Suppressor macrophage treated with lipopolysaccharide for 4 hours (primary cell): ENCODE measurements around the gene NAA80.

Experiments
- DNase-seq: peaks from one replicate; pipeline ENCODE4 v3.0.0-alpha.2; 2020

NAA80 gene, protein sequence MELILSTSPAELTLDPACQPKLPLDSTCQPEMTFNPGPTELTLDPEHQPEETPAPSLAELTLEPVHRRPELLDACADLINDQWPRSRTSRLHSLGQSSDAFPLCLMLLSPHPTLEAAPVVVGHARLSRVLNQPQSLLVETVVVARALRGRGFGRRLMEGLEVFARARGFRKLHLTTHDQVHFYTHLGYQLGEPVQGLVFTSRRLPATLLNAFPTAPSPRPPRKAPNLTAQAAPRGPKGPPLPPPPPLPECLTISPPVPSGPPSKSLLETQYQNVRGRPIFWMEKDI

DNA sequence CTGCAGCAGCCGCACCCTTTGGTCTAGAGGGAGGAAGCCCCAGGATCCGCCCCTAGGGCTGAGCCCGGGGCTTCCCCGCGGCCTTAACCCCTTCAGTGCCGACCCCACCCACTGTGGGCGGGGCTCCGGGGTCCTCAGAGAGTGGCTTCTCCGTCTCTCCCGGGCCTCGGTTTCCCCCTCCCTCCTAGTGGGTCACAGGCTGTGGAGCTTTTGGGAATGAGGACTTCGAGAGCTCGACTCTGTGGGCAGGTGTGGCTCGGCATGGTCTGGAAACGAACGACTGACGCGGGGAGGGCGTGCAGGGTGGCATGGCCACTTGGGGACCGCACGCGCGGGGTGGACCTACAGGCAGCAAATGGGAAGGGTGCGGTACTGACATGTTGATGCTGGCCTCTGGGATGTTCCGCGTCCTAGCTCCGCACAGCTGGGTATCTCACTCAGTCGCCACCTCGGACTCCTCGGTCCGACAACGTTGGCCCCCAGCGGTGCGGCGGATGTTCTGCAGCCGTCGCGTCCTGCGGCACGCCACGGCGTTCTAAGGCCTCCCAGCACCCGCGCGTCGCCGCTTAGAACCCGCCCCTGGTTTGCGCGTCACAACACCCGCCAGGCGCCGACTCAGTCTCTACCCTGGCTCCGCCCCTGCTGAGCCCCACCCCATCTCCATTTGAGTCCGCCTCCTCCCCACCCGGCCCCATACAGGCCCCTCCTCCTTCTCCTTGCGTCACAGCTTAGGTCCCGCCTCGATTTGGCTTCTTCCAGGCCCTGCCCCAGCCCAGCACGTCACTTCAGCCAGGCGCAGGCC lies at the start of gene NAA80, which contains the start of gene HYAL3:
TSS of gene NAA80 (minus strand) at position 570 of the 802 bp plus-strand sequence. CDS start 1,942 bp downstream, outside the sequence.
TSS of gene HYAL3 (minus strand) at position 570 of the 802 bp plus-strand sequence. CDS start 3,803 bp downstream, outside the sequence.
- DNase-seq, result peak; percentile 100

DNA sequence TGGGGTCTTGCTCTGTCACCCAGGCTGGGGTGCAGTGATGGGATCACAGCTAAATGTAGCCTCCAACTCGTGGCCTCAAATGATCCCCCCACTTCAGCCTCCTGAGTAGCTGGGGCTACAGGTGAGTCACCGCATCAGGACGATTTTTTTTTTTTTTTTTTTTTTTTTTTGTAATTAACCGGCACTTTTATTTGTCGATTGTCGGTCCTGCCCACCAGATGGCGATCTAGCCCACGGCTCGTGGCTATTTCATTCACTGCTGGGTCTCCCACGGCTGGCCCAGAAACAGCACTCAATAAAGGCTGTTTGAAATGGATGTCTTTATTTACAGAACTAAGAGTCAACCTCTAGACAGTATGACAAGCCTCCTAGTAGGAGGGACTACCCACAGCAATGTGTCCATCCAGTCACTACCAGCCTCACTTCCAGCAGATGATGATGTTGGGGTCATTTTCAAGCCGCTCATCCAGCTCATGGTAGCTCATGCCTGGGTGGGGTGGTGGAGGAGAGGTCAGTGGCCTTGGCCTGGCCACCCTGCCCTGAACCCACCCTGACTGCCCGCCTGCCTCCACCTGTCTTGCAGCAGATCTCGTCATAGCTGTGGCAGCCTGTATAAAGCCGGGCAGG lies 48.1 kb upstream of the NAA80 start:
- peak; percentile 77 for DNase-seq

DNA sequence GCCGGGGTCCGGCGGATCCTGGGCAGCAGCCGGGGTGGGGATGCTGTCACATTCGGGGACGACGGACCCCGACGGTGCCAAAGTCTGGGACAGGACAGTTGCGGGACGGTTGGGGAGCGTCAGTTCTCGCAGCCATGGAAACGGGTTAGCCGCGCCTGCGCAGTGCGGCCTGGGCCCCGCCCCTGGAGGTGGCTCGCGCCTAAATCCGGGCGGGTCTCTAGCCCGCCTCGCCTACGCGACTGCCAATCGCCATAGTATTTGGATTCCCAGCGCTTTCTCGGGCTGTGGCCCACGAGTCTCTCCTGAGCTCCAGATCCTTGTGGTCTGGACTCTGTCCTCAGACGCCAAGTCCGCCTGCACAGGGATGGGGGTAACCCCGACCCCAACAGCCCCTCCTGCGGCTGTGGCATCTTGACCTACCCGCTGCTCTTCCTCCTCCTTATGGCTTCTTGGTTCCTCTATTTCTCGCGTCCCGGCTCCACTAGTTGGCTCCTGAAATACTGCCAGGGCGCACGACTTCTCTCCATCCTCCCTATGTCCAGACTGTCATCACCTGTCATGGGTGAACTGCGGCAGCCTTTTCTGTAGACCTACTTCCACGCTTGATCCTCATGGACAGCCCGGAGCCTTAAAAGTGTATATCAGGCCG lies 46.5 kb upstream of the NAA80 start, which contains the start of gene ZMYND10:
TSS of gene ZMYND10 (minus strand) at position 147 of the 649 bp plus-strand sequence. CDS start 153 bp downstream, outside the sequence.
- DNase-seq, result peak; percentile 85

DNA sequence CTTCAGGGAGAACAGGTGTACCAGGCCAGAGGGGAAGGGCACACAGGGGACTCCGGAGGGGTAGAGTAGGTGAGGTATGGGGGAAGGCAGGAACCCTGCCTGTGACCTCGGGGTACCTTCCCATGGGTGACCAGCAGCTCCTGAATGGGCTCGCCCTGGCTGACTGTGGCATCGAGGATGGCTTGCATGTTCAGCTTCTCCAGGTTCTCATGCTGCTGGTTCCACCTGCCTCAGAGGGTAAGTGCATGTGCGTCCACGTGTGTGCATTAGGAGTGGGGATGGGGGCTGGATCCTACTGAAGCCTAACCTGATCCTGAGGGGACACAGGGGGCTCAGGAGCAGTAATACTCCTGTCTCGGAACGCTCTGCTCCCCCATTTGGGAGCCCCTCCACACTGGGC lies 45.8 kb upstream of the NAA80 start:
- no peak for DNase-seq

DNA sequence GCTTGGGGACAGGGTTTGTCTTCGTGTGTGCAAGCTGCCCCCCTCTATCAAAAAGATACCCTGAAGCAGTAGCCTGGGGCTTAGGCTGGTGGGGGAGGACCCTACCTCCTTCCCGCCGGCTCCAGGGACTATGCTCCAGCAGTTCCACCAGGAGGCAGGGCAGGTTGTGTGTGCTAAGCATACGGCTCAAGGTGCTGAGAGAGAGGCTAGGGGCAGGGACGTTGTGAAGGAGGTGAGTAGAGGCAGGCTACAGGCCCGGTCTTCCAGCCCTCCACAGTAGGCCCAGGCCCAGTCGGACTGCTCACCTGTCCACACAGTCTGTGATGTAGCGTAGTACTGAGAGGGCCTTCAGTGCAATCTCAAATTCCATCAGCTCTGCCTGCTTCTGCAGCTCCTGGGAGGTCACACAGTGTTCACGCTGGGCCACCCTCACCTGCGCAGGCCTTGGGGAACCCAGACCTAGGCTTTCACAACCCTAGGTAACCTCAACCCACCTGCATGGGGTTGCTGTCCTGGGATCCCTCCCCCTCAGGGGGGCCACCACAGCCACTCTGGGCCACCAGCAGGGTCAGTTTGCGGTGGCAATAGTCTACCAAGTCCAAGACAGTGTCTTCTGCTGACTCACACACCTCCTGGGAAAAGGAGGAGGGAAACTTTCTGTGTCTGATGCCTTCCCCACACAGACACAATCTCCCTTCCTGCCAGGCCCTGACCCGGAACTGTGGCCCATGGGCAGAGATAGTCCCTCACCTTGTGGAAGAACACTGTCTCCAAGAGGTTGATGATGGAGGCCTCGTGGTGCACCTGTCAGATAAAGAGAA lies 43.8 kb upstream of the NAA80 start:
- DNase-seq, result no peak

DNA sequence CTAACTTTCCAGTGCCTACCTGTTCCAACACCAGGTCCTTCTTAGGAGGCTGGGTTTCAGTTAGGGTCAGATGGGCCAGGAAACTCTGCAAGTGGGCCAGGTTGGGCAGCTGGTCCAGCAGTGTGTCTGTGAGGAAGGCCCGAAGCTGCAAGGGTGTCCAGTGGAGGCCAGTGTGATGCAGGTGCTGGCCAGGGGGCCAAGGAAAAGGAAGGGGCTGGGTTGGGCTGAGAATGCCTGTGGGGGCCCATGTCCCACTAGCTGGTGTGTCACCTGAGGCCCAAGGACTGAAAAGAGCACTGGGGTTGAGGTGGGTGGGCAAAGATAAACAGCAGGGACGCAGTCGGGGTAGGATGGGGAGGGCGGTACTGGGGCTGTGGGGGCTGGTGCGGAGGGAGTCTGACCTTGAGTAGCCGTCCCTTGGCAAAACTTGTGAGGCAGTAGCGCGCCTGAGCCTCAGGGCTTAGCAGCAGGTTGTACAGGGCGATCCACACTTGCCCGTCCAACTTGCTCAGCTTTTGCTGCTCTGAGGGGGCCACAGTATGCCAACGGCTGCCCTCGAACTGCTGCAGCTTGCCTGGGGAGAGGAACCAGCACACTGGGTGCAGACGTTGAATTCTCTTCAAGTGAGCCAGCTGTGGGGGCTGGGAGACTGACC lies 42.9 kb upstream of the NAA80 start:
- no peak for DNase-seq

DNA sequence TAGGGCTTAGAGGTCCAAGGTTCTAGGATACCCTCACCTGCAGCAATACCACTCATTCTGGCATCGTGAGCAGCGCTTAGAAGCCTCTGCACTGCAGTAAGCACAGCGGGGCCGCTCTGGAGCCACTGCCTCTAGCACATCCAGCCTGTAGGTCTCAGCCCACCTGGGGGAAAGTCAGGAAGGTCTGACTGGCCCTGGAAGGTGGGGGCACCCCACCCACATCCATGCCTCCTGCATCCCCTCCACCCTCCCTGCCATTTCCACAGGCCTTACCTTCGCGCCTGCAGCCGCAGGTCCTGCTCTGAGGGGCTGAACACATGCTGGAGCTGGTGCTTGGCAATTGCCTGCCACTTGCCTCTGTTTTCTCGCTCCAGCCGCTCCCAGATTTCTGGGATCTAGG lies 42.3 kb upstream of the NAA80 start:
- no peak for DNase-seq

DNA sequence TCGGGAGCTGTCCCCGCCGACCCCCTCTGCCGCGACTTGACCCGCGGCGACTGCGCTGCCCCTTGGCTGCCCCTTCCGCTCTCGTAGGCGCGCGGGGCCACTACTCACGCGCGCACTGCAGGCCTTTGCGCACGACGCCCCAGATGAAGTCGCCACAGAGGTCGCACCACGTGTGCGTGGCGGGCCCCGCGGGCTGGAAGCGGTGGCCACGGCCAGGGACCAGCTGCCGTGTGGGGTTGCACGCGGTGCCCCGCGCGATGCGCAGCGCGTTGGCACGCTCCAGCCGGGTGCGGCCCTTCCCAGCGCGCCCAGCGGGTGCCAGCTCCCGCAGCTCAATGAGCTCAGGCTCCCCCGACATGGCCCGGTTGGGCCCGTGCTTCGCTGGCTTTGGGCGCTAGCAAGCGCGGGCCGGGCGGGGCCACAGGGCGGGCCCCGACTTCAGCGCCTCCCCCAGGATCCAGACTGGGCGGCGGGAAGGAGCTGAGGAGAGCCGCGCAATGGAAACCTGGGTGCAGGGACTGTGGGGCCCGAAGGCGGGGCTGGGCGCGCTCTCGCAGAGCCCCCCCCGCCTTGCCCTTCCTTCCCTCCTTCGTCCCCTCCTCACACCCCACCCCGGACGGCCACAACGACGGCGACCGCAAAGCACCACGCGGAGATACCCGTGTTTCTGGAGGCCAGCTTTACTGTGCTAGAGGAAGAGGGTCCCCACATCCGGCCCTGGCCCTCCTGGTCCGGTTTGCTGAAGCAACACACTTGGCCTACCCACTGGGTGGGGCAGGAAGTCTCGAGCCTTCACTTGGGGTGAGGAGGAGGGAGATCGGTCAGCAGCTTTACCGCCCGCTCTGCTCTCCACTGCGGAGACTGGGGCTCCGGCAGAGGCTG lies 41.5 kb upstream of the NAA80 start, which contains the start of gene RASSF1:
TSS of gene RASSF1 (minus strand) at position 389 of the 882 bp plus-strand sequence. CDS start at position 358, 31 bp downstream.
- peak; percentile 67 for DNase-seq

DNA sequence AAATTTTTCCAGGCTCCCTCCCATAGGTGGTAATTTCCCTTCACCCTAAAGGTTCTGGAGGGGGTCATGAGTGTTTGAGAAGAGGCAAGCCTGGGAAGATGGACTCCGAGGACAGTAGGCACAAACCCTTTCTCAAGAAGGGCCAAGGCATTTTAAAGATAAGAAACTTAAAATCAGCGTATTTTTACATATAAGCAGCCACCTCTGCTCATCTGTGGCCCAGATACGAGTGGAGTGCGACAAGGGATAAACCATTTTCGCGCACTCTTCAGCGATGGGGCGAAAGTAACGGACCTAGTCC lies 40.9 kb upstream of the NAA80 start:
- DNase-seq, result no peak

DNA sequence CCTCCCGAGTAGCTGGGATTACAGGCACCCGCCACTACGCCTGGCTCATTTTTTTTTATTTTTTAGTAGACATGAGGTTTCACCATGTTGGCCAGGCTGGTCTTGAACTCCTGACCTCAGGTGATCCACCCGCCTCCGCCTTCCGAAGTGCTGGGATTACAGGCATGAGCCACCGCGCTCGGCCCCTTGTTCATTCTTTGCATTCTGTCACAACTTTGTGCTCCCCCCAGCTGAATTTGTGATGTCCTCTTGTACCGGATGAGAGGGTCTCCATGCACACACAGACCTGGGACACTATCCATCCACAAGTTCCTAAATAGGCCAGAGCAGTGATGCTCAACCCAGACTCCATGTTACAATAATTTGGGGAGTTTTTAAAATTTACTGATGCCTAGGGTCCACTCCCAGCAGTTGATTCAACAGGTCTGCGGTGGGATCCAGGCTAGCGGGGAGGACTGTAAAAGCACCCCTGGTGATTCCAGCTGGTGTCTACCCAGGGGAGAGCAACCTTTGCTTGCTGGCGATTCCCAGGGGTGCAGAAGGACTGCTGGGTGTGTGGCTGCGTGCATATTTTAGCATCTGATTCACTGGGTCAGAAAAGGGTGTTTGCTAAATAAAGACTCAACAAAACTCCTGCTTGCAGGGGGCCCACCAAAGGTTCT lies 40.4 kb upstream of the NAA80 start:
- no peak for DNase-seq

DNA sequence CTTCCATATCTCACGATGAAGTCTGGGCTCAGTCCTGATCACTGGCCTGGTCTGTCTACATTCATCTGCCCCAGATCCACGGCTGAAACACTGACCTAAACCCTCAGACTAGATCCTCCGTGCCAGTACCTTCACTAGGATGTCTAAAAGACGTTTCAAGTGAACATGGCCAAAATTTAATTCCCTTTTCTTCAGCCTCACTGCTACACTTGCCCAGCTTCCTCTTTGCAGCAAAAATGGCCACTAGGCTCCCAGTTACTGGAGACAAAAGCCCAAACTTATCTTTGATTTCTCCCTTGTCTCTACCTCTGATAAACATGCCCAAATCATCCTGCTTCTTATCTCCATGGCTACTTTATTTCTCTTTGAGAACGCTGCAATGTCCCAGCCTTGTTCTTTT lies 39.8 kb upstream of the NAA80 start:
- DNase-seq, result peak; percentile 49

DNA sequence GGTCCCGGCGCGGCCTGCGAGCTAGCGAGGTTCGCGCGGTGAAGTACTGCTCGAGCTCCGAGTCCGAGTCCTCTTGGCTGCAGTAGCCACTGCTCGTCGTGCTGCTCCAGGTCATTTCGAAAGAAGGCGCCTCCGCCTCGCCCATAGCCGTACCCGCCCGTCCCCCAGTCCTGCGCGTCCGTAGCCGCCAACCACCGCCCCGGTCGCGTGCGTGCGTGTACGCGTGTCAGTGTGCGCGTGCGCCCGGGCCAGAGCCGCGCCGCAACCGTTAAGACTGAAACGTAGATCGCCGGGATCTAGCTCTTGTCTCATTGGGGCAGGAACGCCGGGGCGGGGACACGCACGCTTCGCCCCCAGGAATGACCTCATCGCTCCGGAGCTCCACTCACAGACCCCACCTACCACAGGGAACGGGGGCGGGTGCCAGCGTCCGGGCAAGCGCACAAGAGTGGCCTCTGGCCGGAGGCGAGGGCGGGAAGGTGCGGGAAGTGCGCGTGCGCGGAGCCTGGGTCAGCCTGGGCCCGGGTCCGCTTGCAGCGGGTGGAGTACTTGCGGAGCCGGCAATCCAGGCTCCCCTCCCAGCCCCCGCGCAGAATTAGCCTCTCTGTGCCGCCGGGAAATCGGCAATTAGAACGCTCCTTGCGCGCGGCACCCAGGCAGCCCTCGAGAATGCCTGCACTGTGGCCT lies 38.1 kb upstream of the NAA80 start:
- DNase-seq, result peak; percentile 100

DNA sequence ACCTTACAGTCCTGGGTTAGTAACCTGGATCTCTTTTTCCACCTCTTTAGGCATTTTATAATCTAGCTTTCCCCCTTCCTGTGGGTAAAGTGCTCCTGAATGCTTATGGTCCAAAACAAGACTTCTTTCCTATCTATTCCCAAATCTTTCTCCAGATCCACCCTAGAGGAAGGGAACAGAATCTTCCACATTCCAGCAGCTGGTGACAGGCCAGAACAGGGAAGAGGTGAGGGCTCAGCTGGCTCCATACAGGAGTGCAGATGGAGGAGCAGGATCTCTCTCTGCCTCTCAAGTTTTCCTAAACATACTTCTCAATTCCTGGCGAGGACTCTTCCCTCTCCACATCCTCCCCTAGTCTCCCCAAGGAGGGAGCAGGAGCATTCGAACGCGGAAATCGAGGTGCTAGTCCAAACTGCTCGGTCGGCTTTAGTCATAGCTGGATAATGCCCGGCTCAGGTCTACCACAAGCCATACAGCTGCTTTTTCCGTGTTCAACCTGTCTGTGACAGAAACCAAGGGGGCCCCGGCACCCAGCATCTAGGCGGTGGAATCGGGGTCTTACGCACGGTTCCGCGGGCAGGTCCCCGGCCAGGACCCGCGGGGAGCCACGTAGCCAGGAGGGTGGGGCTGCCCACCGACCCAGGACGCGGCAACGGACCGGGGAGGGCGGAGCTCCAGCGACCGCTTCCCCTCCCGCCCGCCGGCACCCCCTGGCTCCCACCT lies 37.4 kb upstream of the NAA80 start:
- no peak for DNase-seq

DNA sequence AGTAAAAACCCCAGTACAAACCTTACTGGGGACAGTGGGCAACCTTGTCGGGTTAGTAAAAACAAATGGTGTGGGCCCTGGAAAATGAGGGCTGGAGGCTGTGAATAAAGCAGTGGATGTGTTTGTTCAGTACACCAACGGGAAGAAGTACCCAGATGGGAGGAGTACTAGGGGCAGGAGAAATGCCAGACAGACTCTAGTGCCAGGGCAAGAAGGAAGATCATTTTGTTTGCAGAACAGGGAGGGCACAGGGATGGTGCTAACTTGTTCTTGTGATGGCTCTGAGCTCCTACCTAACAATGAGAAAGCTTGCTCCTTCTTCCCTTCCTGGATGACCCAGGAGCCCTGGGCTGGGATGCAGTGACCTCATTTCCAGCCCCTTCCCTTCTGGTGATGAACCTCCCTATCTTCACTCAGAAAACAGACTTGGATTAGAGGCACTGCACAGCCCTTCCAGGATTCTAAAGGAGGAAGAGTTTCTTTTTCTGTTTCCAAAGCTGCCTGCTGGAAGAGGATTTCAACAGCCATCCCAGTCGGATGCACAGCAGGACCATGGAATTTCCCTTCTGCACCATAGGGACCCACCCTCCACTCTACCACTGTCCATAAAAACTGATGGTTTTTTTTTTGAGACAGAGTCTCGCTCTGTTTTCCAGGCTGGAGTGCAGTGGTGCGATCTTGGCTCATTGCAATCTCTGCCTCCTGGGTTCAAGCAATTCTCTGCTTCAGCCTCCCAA lies 35.3 kb upstream of the NAA80 start:
- DNase-seq, result no peak

DNA sequence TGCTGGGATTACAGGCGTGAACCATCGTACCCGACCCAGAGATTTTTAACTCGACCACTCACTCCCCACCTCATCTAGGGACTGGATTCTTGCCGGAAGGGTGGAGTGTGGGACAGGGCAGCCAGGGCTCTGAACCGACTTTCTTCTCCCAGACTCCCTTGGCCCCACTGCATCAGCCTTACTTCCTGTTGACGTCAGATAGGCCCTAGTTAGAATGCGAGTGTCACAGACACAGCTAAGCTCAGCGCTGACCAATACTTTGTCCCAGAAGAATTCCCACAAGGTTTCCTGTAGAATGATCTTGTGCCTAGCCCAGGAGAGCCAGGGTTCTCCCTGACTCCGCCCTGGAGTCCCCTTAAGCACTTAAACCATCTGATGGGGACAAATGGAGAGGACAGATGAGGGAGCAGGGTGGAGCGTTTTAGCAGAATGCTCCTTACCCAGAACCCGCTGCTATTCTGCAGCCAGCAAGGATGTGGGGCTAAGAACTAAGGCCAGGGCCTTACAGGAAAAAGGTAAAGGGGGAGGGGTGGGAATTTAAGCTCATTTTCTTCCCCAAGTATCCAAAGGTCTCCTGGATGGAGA lies 34.6 kb upstream of the NAA80 start:
- DNase-seq, result no peak

DNA sequence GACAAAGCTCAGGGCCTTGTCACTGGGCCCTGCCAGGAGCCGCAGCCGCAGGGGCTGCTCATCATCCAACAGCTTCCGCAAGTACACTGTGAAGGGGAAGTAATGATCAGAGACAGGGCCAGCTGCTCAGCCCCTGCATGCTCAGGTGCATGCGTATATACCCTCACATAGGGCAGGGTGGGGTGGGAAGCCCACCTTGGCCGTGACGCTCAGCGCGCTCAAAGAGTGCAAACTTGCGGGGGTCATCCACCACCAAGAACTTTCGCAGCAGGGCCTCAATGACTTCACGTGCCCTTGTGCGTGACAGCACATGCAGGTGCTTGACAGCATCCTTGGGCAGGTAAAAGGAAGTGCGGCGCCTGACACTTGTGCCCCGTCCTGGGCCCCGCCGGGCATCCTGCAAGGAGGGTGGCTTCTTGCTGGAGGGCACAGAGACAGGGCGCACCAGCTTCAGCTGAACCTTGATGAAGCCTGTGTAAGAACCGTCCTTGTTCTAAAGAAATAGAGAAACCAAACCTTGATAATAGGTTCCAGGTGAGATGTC lies 32.2 kb upstream of the NAA80 start:
- DNase-seq, result no peak

DNA sequence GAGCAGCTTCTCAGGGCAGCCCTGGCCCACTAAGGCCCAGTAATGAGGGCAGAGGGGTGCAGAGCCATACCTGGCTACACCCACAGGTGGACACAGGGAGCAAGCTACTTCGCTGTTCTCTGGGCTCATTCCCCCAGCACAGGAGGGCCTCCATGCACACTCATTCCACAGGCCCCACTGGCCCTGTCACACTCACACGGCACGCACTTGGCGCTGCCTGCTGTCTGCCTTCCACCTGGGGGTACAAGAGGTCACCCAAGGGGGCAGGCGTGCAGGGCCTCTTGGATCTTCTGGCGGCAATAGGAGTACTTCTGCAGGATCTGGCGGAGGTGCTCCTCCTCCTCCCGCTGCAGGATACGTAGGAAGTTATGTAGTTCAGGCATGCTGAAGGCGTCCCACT lies 31.1 kb upstream of the NAA80 start:
- no peak for DNase-seq
